ENCODE measurements around the gene XYLT1.

XYLT1 gene

DNA sequence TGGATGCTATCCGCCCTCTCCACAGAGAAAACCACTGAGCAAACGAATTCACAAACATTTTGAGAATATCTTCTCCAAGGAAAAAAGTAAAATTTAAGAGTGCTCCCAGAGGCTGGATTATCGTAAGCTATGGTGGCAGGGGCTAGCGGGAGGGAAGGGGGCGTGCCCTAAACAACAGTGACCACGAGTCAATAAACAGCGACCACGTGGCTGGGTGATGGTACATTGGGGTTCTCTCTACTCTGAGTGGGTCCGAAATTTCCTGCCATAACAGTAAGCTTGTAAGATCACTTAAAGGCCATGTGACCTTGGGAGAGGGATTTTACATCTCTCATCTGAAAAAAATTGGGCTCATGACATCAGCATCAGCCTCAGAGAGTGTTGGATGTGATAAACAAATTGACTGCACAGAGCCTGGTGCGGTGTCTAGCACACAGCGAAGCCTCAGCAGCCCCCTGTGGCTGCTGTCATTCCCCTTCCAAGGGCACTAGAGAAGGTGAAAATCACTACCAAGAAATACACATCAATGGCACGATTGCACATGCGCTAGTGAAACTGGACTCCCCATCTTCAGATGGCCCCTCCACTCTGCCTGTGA lies 213.2 kb downstream of the XYLT1 start:
- DNase-seq (ENCODE audit: low spot score), result no peak

DNA sequence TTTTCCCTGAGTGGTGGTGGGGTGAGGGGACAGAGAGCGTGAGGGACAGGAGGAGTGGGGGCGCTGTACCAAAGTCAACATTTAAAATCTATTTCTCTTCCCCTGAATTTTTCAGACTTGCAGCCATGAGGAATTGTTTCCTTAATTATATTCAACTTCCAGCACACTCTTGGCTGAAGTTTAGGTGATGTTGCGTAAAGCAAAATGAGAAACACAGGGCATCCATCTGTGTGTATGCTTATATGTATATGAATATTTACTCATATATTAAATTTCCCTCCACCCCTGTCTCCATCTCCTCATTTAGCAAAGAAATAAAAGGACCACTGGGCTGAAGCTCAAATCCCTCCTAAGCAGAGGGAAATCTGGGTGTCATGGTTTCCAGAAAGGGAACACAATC lies 218.1 kb downstream of the XYLT1 start:
- no peak for DNase-seq (ENCODE audit: low spot score)

DNA sequence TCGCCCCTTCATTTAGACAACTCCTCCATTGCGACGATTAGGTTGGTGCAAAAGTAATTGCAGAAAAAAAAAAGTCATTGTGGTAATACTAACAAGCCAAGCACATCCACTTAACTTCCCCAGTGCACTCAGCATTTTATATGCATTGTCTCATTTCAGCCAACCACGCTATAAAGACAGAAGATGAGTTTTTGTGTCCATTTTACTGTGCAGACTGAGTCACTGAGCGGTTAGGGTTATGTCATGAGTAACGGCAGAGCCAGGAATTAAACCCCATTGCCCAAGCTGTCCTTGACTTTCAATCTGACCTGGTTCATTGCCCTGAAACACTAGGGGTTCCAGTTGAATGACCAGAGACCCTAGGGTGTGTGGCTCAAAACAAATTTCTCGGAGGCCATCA lies 218.7 kb downstream of the XYLT1 start:
- no peak for DNase-seq (ENCODE audit: low spot score)

GRCh38 chr16:17251496-17251895 lies 219.3 kb downstream of the XYLT1 start:
- no peak for DNase-seq (ENCODE audit: low spot score)

DNA sequence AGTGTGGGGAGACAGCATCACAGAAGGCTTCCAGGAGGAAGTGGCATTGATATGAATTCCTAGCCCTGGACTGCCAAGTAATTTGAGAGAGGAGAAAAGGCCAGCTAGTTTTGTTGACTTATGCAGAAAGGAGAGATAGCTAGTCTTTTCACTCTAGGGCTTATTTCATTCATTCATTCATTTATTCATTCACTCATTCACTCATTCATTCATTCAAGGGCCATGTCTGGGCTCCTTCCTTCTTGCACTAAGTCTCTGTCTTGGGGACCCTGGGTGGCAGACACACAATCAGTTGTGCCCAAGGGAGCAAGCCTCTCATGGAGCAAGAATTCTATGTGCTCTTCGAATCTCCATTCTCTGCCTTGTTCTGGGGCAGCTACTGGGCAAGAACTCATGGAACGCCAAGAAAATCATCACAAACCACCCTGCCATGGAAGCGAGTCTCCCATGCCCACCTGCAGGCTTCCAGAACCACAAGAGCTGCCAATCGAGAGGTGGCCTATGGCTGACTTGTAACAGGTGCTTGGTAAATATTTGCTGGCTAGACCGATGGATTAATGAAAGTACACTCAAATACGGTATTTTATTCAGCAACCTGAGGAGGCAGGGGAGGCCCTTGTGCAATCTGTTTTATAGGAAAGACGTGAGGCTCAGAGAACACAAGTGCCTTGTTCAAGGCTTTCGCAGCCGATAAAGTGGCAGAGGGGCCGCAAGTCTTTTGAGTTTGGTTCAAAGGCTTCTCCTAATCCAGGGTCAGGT lies 223.6 kb downstream of the XYLT1 start:
- no peak for DNase-seq (ENCODE audit: low spot score)

DNA sequence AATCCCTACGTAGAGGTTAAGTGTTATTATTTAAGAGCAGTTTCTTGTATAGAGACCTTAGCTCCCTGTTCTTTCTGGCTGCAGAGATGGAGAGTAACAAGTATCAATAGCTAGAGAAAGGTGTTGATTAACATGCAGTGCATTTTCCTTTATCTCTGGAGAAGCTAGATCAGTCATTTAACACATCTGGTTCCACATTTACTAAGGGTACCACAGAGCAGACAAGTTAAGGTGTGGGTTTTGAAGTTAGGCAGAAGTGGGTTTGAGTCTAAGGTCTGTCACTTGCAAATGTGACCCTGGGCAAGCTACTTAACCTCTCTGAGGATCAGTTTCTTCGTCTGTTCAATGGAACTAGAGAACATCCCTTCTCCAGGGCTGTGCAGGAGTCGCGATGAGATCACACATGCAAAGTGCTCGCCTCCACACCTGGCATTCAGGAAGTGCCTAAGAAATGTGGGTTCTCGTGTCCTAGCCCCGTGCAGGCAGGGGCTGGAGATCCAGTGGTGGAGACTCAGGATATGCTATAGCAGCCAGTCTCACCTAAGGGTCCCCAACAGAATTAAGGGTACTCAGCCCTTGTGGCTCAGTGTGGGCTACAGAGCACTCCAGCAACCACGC lies 224.4 kb downstream of the XYLT1 start:
- DNase-seq (ENCODE audit: low spot score), result no peak

DNA sequence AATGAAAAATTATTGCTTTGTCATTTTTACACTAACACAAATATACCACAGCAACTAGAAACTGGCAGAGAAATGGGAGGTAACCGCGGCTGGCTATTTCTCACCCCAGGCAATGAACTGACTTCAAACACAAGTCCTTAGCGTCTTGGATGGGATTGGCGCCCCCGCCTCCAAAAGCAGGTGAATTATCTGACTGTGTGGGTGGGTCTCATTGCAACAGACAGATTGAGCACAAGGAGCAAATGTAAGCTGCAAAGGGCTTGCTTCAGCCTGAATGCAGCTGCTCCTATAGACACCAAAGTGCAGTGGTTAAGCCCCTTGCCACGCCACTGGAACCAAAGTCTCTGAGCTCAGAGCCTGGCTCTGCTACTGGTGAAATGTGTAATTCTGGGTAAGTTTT lies 225.0 kb downstream of the XYLT1 start:
- no peak for DNase-seq (ENCODE audit: low spot score)

DNA sequence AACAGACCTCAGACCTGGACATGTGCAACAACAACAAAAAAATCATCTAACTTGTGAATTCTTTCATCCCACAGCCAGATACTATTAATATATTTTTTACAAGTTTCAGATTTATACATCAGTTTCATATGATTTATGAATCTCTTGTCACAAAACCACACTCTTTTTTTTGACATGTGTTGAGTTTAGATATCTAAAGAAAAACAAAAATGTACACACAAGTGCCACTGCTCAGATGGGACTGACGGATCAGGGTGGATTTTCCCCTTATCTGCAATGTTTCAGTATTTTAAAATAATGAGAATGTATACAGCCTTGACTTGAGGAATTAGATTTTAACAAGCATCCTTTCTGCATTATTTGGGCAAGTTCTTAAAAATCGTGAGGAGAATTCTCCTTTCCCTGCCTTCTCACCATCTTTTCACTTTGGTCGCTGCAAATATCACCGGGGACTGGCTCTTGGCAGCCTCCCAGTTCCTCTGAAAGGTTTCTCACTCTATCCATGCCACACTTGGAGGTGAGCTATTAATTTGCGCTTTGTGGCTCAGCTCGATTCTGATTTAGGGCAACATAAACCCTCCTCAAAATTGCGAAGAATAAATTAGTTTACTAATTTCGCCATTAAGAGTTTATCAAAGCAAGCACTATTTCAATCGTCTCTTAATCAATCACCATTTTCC lies 225.7 kb downstream of the XYLT1 start:
- DNase-seq (ENCODE audit: low spot score), result no peak

- no peak for DNase-seq (ENCODE audit: low spot score)
Measured at GRCh38 chr16:17241264-17241835, 229.4 kb downstream of the XYLT1 start.

DNA sequence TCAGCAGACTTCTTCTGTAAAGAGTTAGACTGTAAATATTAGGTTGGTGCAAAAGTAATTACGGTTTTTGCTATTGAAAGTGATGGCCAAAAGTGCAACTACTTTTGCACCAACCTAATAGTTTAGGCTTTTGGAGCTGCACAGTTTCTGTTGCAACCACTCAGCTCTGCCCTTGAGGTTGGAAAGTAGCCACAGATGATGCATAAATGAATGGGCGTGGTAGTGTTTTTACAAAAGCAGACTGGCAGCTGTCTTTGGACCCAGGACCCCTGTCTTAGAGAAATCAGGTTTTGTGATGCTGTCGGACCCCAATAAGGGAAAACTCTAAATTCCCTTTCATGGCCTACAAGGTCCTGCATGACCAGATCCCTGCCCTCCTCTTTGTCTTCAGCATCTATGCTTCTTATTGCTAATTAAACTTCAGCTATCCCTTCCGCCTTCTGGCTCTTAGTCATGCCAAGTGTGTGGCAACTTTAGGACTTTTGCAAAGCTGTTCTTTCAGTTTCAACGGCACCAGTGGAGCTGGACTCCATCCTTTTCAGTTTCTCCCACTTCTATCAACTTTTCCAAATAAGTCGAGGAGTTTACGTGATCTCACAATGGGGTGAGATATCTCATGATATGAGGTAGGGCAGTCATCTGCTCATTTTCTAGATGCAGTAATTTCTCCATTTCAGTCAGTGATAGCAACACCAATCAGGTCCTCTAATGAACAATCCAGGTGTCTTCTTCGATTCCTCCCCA lies 232.3 kb downstream of the XYLT1 start:
- peak; percentile 9 for DNase-seq (ENCODE audit: low spot score)

GRCh38 chr16:17237350-17237944 lies 233.3 kb downstream of the XYLT1 start:
- DNase-seq (ENCODE audit: low spot score), result no peak

- DNase-seq (ENCODE audit: low spot score), result no peak
Measured at GRCh38 chr16:17235147-17235815, 235.5 kb downstream of the XYLT1 start.

- no peak for DNase-seq (ENCODE audit: low spot score)
Measured at GRCh38 chr16:17233318-17234002, 237.3 kb downstream of the XYLT1 start.

DNA sequence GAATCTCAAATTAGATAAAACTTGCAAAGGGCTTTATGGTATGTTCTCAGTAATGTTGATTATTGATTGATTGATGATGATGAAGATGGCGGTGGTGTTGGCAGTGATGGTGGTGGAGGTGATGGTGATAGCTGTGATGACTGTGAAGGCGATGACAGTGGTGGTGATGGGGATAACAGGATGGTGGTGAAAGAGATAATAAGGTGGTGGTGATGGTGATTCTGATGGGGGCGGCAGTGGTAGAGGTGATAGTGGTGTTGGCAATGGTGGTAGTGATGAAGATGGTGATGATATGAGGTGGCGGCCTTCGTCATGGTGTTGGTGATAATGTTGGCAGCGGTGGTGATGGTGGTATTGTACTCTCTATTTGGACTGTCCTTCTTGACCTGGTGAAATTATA lies 238.3 kb downstream of the XYLT1 start:
- DNase-seq (ENCODE audit: low spot score), result no peak

DNA sequence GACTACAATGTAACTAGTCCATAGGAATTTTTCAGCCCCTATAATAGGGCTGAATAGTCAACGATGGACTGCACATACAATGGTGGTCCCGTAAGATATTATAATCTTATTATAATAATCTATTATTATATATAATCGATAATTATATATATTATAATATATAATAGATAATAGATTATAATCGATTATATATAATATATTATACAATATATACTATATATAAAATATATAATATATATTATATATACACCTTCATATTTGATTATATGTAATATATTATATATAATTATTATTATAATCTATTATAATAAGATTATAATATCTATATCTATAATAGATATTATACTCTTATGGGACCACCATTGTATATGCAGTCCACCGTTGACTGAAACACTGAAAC lies 238.8 kb downstream of the XYLT1 start:
- DNase-seq (ENCODE audit: low spot score), result no peak

DNA sequence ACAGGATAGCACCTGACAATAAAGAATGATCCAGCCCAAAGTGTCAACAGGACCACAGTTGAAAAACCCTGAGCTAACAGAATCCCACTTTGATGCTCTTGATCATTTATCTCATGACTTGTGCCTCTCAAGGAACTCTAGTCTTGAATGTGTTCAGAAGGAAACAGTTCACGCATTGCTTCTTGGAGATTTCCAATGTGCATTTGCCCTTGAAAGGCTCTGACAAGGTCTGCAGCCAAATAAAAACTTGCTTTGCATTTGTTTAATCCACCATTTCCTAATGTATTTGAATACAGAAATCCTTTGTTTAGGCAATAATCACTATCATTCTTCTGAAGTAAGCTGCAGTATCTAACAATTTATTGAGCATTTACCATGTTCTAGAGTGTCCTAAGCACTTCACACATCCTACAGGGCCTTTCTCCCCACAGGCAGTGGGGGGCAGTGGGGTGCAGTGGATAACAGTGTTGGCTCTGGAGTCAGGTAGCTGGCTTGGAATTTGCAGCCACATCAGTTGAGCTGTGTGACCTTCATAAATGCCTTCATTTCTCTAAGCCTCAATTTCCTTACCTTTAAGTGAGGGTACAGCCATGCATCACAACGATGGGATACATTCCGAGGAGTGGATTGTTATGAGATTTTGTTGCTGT lies 239.7 kb downstream of the XYLT1 start:
- DNase-seq (ENCODE audit: low spot score), result no peak

GRCh38 chr16:17229766-17230165 lies 241.0 kb downstream of the XYLT1 start:
- no peak for DNase-seq (ENCODE audit: low spot score)

GRCh38 chr16:17229131-17229530 lies 241.6 kb downstream of the XYLT1 start:
- DNase-seq (ENCODE audit: low spot score), result no peak

DNA sequence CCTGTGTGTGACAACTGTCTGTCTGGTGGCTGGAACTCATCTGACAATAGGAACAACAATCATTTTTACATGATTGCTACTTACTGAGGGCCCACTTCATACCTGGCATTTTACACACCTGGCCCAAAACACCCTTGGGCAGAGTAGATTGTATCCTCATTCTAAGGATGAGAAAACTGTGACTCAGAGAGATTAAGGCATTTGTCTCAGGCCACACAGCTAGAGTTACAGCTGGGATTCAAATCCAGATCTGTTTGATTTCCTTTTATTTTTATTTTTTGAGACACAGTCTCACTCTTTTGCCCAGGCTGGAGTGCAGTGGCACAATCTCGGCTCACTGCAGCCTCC lies 242.1 kb downstream of the XYLT1 start:
- DNase-seq (ENCODE audit: low spot score), result no peak
